K562 (cell line): ENCODE results near the gene PKD1. TPM values are rescaled to one million over a fixed set of nuclear protein-coding genes. Genes with fewer than 3 reads are reported as not detected.

Experiments
- DNMT1 ChIP-seq: fragments of 450-650 bp; IDR thresholded peaks from 2 replicates; pipeline ENCODE4 v1.6.1; 2016; ENCODE audit warnings: antibody characterized with exemption, mild to moderate bottlenecking
- GTF2E2 ChIP-seq: fragments of 200-800 bp; sonication (Bioruptor generic); IDR thresholded peaks from 2 replicates; pipeline ENCODE4 v1.6.1; 2016; ENCODE audit warnings: missing genetic modification characterization, missing compliant biosample characterization
- MYNN ChIP-seq, 2 experiments: sonication (generic); formaldehyde crosslinking in 1 of 2; IDR thresholded peaks; 2 replicates each; pipeline versions ENCODE4 v1.5.0 to v1.6.1; 2016 to 2020; ENCODE audit warnings: antibody characterized with exemption in 1 of 2, missing genetic modification reagents in 1 of 2
- NELFE ChIP-seq: IDR thresholded peaks from 2 replicates; pipeline ENCODE4 v1.6.1; 2011; ENCODE audit warnings: mild to moderate bottlenecking; ENCODE audit not compliant: insufficient read depth, insufficient read length
- RREB1 ChIP-seq: fragments of 250-450 bp; sonication (Bioruptor Pico); IDR thresholded peaks from 2 replicates; pipeline ENCODE4 v1.4.0; 2020
- SIX5 ChIP-seq, 2 experiments: IDR thresholded peaks; 2 replicates each; pipeline ENCODE4 v1.6.1; 2011; ENCODE audit warnings: low read length in 2 of 2, borderline replicate concordance in 1 of 2, low read depth in 1 of 2, mild to moderate bottlenecking in 1 of 2, moderate library complexity in 1 of 2; ENCODE audit not compliant: insufficient read depth in 1 of 2
- SP2 ChIP-seq: IDR thresholded peaks from 2 replicates; pipeline ENCODE4 v1.6.1; 2011; ENCODE audit warnings: mild to moderate bottlenecking, low read depth, low read length, moderate library complexity; ENCODE audit not compliant: poor library complexity, severe bottlenecking; ENCODE audit errors: extremely low read depth
- TAL1 ChIP-seq: fragments of 450-650 bp; IDR thresholded peaks from 2 replicates; pipeline ENCODE4 v1.6.1; 2016; ENCODE audit warnings: mild to moderate bottlenecking
- polyA plus RNA-seq, 8 experiments: library from polyadenylated mRNA; depleted of rRNA in 4 of 8; stranded (reverse) in 5 of 8; unstranded in 3 of 8; fragments of >200 nt; fragmentation: Nextera tagmentation in 2 of 8; fragmentation: Illumina TruSeq in 1 of 8; extraction: Ambion mirVana in 2 of 8; extraction: Trizol in 1 of 8; gene quantifications; 2 replicates each; pipeline versions ENCODE4 v1.2.1 to v1.2.3, GENCODE V29; 2011 to 2014; ENCODE audit warnings: inconsistent platforms in 1 of 8, missing spikeins in 1 of 8
- total RNA-seq, 7 experiments: library from RNA; depleted of rRNA in 6 of 7; stranded (reverse); fragments of >200 nt in 6 of 7; fragmentation: Illumina TruSeq in 2 of 7; extraction: Trizol in 2 of 7; gene quantifications; 2 replicates each; pipeline versions ENCODE4 v1.2.1 to v1.2.3, GENCODE V29; 2011 to 2021; ENCODE audit warnings: low replicate concordance in 1 of 7

PKD1 gene
- total and polyA plus RNA-seq, 9 of the 15 experiments (the other 6 are each of a cell fraction or from before 2014, with no cell fraction given) = 0.23 to 93.5 (median 12.6) TPM

- no peak for TF ChIP-seq NELFE
- TF ChIP-seq SP2 = no peak
- TF ChIP-seq MYNN (IDR thresholded peaks at IDR 0.05) = no peak
- TF ChIP-seq MYNN (CRISPR knock-in tag; IDR thresholded peaks at IDR 0.05) = no peak
- TF ChIP-seq TAL1 = no peak
- no peak for TF ChIP-seq GTF2E2 (tag)
- TF ChIP-seq DNMT1 = no peak
- no peak for TF ChIP-seq SIX5 (IDR thresholded peaks at IDR 0.05; ENCODE audit: borderline replicate concordance in 1 of 2, insufficient read depth in 1 of 2, low read depth in 1 of 2, low read length in 2 of 2)
- no peak for TF ChIP-seq RREB1
Observed at GRCh38 chr16:2092256-2092620, 43.5 kb downstream of the PKD1 start (continued).
